DMS53 treated with DMSO at 0.1 percent for 48 hours (cell line): ENCODE data around the gene TMEM145.
"Not testable (repeated sequence)": the region's sequence is repeated elsewhere in the genome, so short reads cannot be mapped to it uniquely, and the experiment has no call there.

Source experiments
- DNase-seq: peaks from one replicate; lab custom pipeline; 2025; ENCODE audit not compliant: unreplicated experiment; lab: John Stamatoyannopoulos, UW

TMEM145 gene

GRCh38 chr19:42333975-42334696 is 21.0 kb downstream of the TMEM145 start:
- no peak for DNase-seq

- DNase-seq: no peak
These were observed 21.7 kb downstream of the TMEM145 start for GRCh38 chr19:42334697-42335373.

GRCh38 chr19:42335374-42335936 is 22.3 kb downstream of the TMEM145 start:
- no peak for DNase-seq

- no peak for DNase-seq
These were observed 22.9 kb downstream of the TMEM145 start for GRCh38 chr19:42335971-42336370.

GRCh38 chr19:42339126-42339860 is 26.2 kb downstream of the TMEM145 start:
- DNase-seq: not testable (repeated sequence)

GRCh38 chr19:42339922-42340321 is 26.8 kb downstream of the TMEM145 start:
- not testable (repeated sequence) for DNase-seq

- no peak for DNase-seq
These were observed 30.4 kb downstream of the TMEM145 start for GRCh38 chr19:42343344-42344110.

- DNase-seq: no peak
These were observed 31.3 kb downstream of the TMEM145 start for GRCh38 chr19:42344336-42344893.

GRCh38 chr19:42345191-42345812 is 32.2 kb downstream of the TMEM145 start:
- no peak for DNase-seq

GRCh38 chr19:42348211-42348610 is 35.1 kb downstream of the TMEM145 start:
- no peak for DNase-seq

GRCh38 chr19:42349378-42350107 is 36.4 kb downstream of the TMEM145 start:
- DNase-seq: no peak

GRCh38 chr19:42350417-42350816 is 37.3 kb downstream of the TMEM145 start:
- DNase-seq: no peak

- DNase-seq: no peak
These were observed 38.1 kb downstream of the TMEM145 start for GRCh38 chr19:42351079-42351735.

GRCh38 chr19:42352301-42353259 is 39.5 kb downstream of the TMEM145 start:
- DNase-seq: no peak

- no peak for DNase-seq
These were observed 40.4 kb downstream of the TMEM145 start for GRCh38 chr19:42353341-42354015.

- no peak for DNase-seq
These were observed 42.8 kb downstream of the TMEM145 start for GRCh38 chr19:42355896-42356295.

GRCh38 chr19:42356686-42357085 is 43.6 kb downstream of the TMEM145 start:
- DNase-seq: no peak
